ENCODE measurements around the gene GNAQ. TPM values are rescaled to one million over a fixed set of nuclear protein-coding genes. Genes with fewer than 3 reads are reported as not detected.

The GNAQ gene
- total RNA-seq, 1 donor = 58.0 TPM

GRCh38 chr9:77987880-77988525 is 43.6 kb downstream of the GNAQ start:
- TF ChIP-seq CTCF (IDR thresholded peaks at IDR 0.05; ENCODE audit: insufficient read depth, low read length) = no peak
- no peak overlapping the region for H3K4me3 ChIP-seq (ENCODE audit: low read depth, low read length)
- DNase-seq (ENCODE audit: low read depth) = no peak

- TF ChIP-seq CTCF (IDR thresholded peaks at IDR 0.05; ENCODE audit: insufficient read depth, low read length) = no peak
- H3K4me3 ChIP-seq (ENCODE audit: low read depth, low read length) = no peak overlapping the region
- no peak for DNase-seq (ENCODE audit: low read depth)
Measured at GRCh38 chr9:77987081-77987656, 44.4 kb downstream of the GNAQ start.

GRCh38 chr9:77985996-77986395 is 45.6 kb downstream of the GNAQ start:
- TF ChIP-seq CTCF (IDR thresholded peaks at IDR 0.05; ENCODE audit: insufficient read depth, low read length) = no peak
- H3K4me3 ChIP-seq (ENCODE audit: low read depth, low read length) = no peak overlapping the region
- no peak for DNase-seq (ENCODE audit: low read depth)

- H3K4me3 ChIP-seq (ENCODE audit: low read depth, low read length) = no peak overlapping the region
- no peak for DNase-seq (ENCODE audit: low read depth)
- TF ChIP-seq CTCF (IDR thresholded peaks at IDR 0.05; ENCODE audit: insufficient read depth, low read length) = no peak
Measured at GRCh38 chr9:77983320-77983662, 48.3 kb downstream of the GNAQ start.

- no peak for TF ChIP-seq CTCF (IDR thresholded peaks at IDR 0.05; ENCODE audit: insufficient read depth, low read length)
- DNase-seq (ENCODE audit: low read depth) = no peak
- H3K4me3 ChIP-seq (ENCODE audit: low read depth, low read length) = no peak overlapping the region
Measured at GRCh38 chr9:77982581-77983319, 48.9 kb downstream of the GNAQ start.

GRCh38 chr9:77981907-77982306 is 49.7 kb downstream of the GNAQ start:
- TF ChIP-seq CTCF (IDR thresholded peaks at IDR 0.05; ENCODE audit: insufficient read depth, low read length) = no peak
- no peak for DNase-seq (ENCODE audit: low read depth)
- H3K4me3 ChIP-seq (ENCODE audit: low read depth, low read length) = no peak overlapping the region

All from fibroblast of the aortic adventitia (primary cell).